ENCODE data around the gene FOXA2. TPM values are rescaled to one million over a fixed set of nuclear protein-coding genes. Genes with fewer than 3 reads are reported as not detected.

Gene FOXA2
- total and polyA plus RNA-seq, 2 of the 13 experiments (the other 11 are each of a cell fraction or from before 2014, with no cell fraction given) = 8.8 to 12.2 TPM

- TF ChIP-seq ZNF772 (CRISPR knock-in tag; IDR thresholded peaks at IDR 0.05) (0 out of 2 replicates have a peak, but pooled peaks have one; percentile 23), ZBTB7B (CRISPR knock-in tag; IDR thresholded peaks at IDR 0.05) (peak; percentile 56; the same call in 1 of the 2 replicates), KLF9 (CRISPR knock-in tag; IDR thresholded peaks at IDR 0.05; ENCODE audit: low read depth) (no peak), ZMYM4 (CRISPR knock-in tag; IDR thresholded peaks at IDR 0.05) (no peak; the same call in 1 of the 2 replicates), GPBP1L1 (CRISPR knock-in tag; IDR thresholded peaks at IDR 0.05) (no peak), ZNF260 (CRISPR knock-in tag; IDR thresholded peaks at IDR 0.05; ENCODE audit: borderline replicate concordance, low read depth) (no peak; the same call in 1 of the 2 replicates), KLF13 (CRISPR knock-in tag; IDR thresholded peaks at IDR 0.05) (peak; percentile 31; the same call in 1 of the 2 replicates), PAX8 (CRISPR knock-in tag; IDR thresholded peaks at IDR 0.05; ENCODE audit: borderline replicate concordance) (no peak), ATF7-NPFF (CRISPR knock-in tag; IDR thresholded peaks at IDR 0.05; ENCODE audit: low read depth) (no peak), SSRP1 (CRISPR knock-in tag; IDR thresholded peaks at IDR 0.05) (no peak), ZNF75D (CRISPR knock-in tag; IDR thresholded peaks at IDR 0.05; ENCODE audit: borderline replicate concordance) (no peak), ZNF619 (CRISPR knock-in tag; IDR thresholded peaks at IDR 0.05) (0 out of 2 replicates have a peak, but pooled peaks have one; percentile 38), AHDC1 (CRISPR knock-in tag; IDR thresholded peaks at IDR 0.05; ENCODE audit: borderline replicate concordance) (no peak), PRPF4 (IDR thresholded peaks at IDR 0.05; ENCODE audit: low read depth, low read length, poor library complexity, severe bottlenecking) (peak; percentile 91), NFKBIZ (CRISPR knock-in tag; IDR thresholded peaks at IDR 0.05) (no peak), NFRKB (IDR thresholded peaks at IDR 0.05) (no peak), ATF1 (CRISPR knock-in tag; IDR thresholded peaks at IDR 0.05) (no peak), ZNF83 (CRISPR knock-in tag; IDR thresholded peaks at IDR 0.05; ENCODE audit: borderline replicate concordance) (no peak; the same call in 1 of the 2 replicates), KLF11 (CRISPR knock-in tag; IDR thresholded peaks at IDR 0.05) (no peak), GABPB1 (CRISPR knock-in tag; IDR thresholded peaks at IDR 0.05) (no peak; the same call in 1 of the 2 replicates), KDM6A (CRISPR knock-in tag; IDR thresholded peaks at IDR 0.05; ENCODE audit: low read depth) (no peak), FOXJ3 (CRISPR knock-in tag; IDR thresholded peaks at IDR 0.05; ENCODE audit: borderline replicate concordance) (no peak), ZNF230 (CRISPR knock-in tag; IDR thresholded peaks at IDR 0.05) (peak; percentile 32; the same call in 1 of the 2 replicates), ZNF501 (CRISPR knock-in tag; IDR thresholded peaks at IDR 0.05) (no peak)
- TF ChIP-seq, protein P1, sequence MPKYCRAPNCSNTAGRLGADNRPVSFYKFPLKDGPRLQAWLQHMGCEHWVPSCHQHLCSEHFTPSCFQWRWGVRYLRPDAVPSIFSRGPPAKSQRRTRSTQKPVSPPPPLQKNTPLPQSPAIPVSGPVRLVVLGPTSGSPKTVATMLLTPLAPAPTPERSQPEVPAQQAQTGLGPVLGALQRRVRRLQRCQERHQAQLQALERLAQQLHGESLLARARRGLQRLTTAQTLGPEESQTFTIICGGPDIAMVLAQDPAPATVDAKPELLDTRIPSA (CRISPR knock-in tag; IDR thresholded peaks at IDR 0.05; ENCODE audit: borderline replicate concordance) = no peak
Observed at GRCh38 chr20:22583773-22584521, 425 bp downstream of the FOXA2 start (continued).
